GM23338 (cell line): ENCODE measurements around the gene RLF.

ENCODE experiments used
- CREB1 ChIP-seq: fragments of 250-450 bp; sonication (Bioruptor Pico); IDR thresholded peaks from 2 replicates; pipeline ENCODE4 v1.5.0; 2020; ENCODE audit warnings: low read depth, mild to moderate bottlenecking, moderate library complexity
- TF ChIP-seq, protein P1 (sequence below): IDR thresholded peaks from 2 replicates; pipeline ENCODE4 v1.6.1; 2016; ENCODE audit warnings: antibody characterized with exemption

DNA sequence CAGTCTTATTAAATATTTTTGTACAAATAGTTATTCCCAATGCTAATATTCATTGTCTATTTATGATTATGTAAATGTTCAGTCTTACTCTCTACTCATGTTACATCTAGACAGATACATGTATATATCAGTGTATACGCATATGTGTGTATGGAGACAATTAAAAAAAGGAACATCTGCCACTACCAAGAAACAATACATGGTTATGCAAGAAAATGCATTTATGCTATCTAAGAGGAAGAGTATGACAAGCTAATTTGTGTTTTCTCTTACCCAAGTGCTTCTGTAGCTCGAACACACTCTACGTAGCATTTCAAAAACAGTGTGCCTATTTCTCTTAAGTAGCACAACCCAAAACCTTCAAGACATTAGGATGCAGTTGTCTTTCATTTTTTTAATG is 6.1 kb upstream of the RLF start:
- TF ChIP-seq CREB1 (CRISPR knock-in tag), result no peak
- TF ChIP-seq, protein P1, sequence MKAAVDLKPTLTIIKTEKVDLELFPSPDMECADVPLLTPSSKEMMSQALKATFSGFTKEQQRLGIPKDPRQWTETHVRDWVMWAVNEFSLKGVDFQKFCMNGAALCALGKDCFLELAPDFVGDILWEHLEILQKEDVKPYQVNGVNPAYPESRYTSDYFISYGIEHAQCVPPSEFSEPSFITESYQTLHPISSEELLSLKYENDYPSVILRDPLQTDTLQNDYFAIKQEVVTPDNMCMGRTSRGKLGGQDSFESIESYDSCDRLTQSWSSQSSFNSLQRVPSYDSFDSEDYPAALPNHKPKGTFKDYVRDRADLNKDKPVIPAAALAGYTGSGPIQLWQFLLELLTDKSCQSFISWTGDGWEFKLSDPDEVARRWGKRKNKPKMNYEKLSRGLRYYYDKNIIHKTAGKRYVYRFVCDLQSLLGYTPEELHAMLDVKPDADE, result no peak
